Measurements from ENCODE around the gene CARMIL3.

CARMIL3 gene

GRCh38 chr14:24075485-24076301 lies 23.9 kb downstream of the CARMIL3 start:
- H3K27me3 ChIP-seq (ENCODE audit: insufficient read depth, insufficient read length) = peaks cover 19% of the 10 kb centered on the region
- TF ChIP-seq SUZ12 (IDR thresholded peaks at IDR 0.05; ENCODE audit: extremely low read depth, insufficient read depth, insufficient read length) = no peak
- no peak for TF ChIP-seq YY1 (IDR thresholded peaks at IDR 0.05; ENCODE audit: insufficient read depth, insufficient read length)
- TF ChIP-seq ZNF274 (IDR thresholded peaks at IDR 0.05; ENCODE audit: low read depth, low read length) = no peak

GRCh38 chr14:24076302-24076601 lies 24.4 kb downstream of the CARMIL3 start:
- Histone ChIP-seq H3K9me3 (ENCODE audit: insufficient read depth, low read length) (no peaks in the 10 kb centered on the region), H3K4me1 (ENCODE audit: insufficient read depth, insufficient read length) (peaks cover 12% of the 10 kb centered on the region), H3K4me3 (ENCODE audit: insufficient read length, low read depth) (no peak overlapping the region), H3K9ac (ENCODE audit: insufficient read length, low read depth) (no peak overlapping the region), H3K36me3 (ENCODE audit: insufficient read depth, insufficient read length, low read length) (no peaks in the 10 kb centered on the region), H3K27me3 (ENCODE audit: insufficient read depth, insufficient read length) (peaks cover 24% of the 10 kb centered on the region)
- TF ChIP-seq ZNF274 (IDR thresholded peaks at IDR 0.05; ENCODE audit: low read depth, low read length) (no peak), YY1 (IDR thresholded peaks at IDR 0.05; ENCODE audit: insufficient read depth, insufficient read length) (no peak), SUZ12 (IDR thresholded peaks at IDR 0.05; ENCODE audit: extremely low read depth, insufficient read depth, insufficient read length) (no peak)
- DNase-seq (ENCODE audit: low read depth, low spot score) = no peak

More at GRCh38 chr14:24075485-24076301, 23.9 kb downstream of the CARMIL3 start:
- Histone ChIP-seq H3K4me1 (ENCODE audit: insufficient read depth, insufficient read length) (peaks cover 12% of the 10 kb centered on the region), H3K9me3 (ENCODE audit: insufficient read depth, low read length) (no peaks in the 10 kb centered on the region), H3K4me3 (ENCODE audit: insufficient read length, low read depth) (no peak overlapping the region), H3K36me3 (ENCODE audit: insufficient read depth, insufficient read length, low read length) (no peaks in the 10 kb centered on the region), H3K9ac (ENCODE audit: insufficient read length, low read depth) (no peak overlapping the region)
- no peak for DNase-seq (ENCODE audit: low read depth, low spot score)

GRCh38 chr14:24077086-24077485 lies 25.3 kb downstream of the CARMIL3 start:
- DNase-seq (ENCODE audit: low read depth, low spot score) = no peak
- no peak for TF ChIP-seq YY1 (IDR thresholded peaks at IDR 0.05; ENCODE audit: insufficient read depth, insufficient read length)
- no peak for TF ChIP-seq SUZ12 (IDR thresholded peaks at IDR 0.05; ENCODE audit: extremely low read depth, insufficient read depth, insufficient read length)
- no peaks in the 10 kb centered on the region for H3K9me3 ChIP-seq (ENCODE audit: insufficient read depth, low read length)
- H3K4me3 ChIP-seq (ENCODE audit: insufficient read length, low read depth) = no peak overlapping the region
- H3K4me1 ChIP-seq (ENCODE audit: insufficient read depth, insufficient read length) = peaks cover 9% of the 10 kb centered on the region
- peaks cover 33% of the 10 kb centered on the region for H3K27me3 ChIP-seq (ENCODE audit: insufficient read depth, insufficient read length)
- H3K36me3 ChIP-seq (ENCODE audit: insufficient read depth, insufficient read length, low read length) = no peaks in the 10 kb centered on the region
- H3K9ac ChIP-seq (ENCODE audit: insufficient read length, low read depth) = no peak overlapping the region

GRCh38 chr14:24078146-24078545 lies 26.3 kb downstream of the CARMIL3 start:
- Histone ChIP-seq H3K36me3 (ENCODE audit: insufficient read depth, insufficient read length, low read length) (no peaks in the 10 kb centered on the region), H3K9me3 (ENCODE audit: insufficient read depth, low read length) (no peaks in the 10 kb centered on the region), H3K4me3 (ENCODE audit: insufficient read length, low read depth) (no peak overlapping the region), H3K27me3 (ENCODE audit: insufficient read depth, insufficient read length) (peaks cover 43% of the 10 kb centered on the region), H3K9ac (ENCODE audit: insufficient read length, low read depth) (no peak overlapping the region), H3K4me1 (ENCODE audit: insufficient read depth, insufficient read length) (peaks cover 4% of the 10 kb centered on the region)
- no peak for TF ChIP-seq ZNF274 (IDR thresholded peaks at IDR 0.05; ENCODE audit: low read depth, low read length)
- no peak for TF ChIP-seq SUZ12 (IDR thresholded peaks at IDR 0.05; ENCODE audit: extremely low read depth, insufficient read depth, insufficient read length)
- TF ChIP-seq YY1 (IDR thresholded peaks at IDR 0.05; ENCODE audit: insufficient read depth, insufficient read length) = no peak
- no peak for DNase-seq (ENCODE audit: low read depth, low spot score)

- Histone ChIP-seq H3K9ac (ENCODE audit: insufficient read length, low read depth) (no peak overlapping the region), H3K4me3 (ENCODE audit: insufficient read length, low read depth) (no peak overlapping the region), H3K36me3 (ENCODE audit: insufficient read depth, insufficient read length, low read length) (no peaks in the 10 kb centered on the region), H3K9me3 (ENCODE audit: insufficient read depth, low read length) (no peaks in the 10 kb centered on the region), H3K27me3 (ENCODE audit: insufficient read depth, insufficient read length) (peaks cover 55% of the 10 kb centered on the region), H3K4me1 (ENCODE audit: insufficient read depth, insufficient read length) (peaks cover 4% of the 10 kb centered on the region)
- TF ChIP-seq ZNF274 (IDR thresholded peaks at IDR 0.05; ENCODE audit: low read depth, low read length) = no peak
- no peak for TF ChIP-seq SUZ12 (IDR thresholded peaks at IDR 0.05; ENCODE audit: extremely low read depth, insufficient read depth, insufficient read length)
- TF ChIP-seq YY1 (IDR thresholded peaks at IDR 0.05; ENCODE audit: insufficient read depth, insufficient read length) = no peak
- DNase-seq (ENCODE audit: low read depth, low spot score) = no peak
Observed at GRCh38 chr14:24079491-24080141, 27.8 kb downstream of the CARMIL3 start.

GRCh38 chr14:24080142-24080530 lies 28.3 kb downstream of the CARMIL3 start:
- peaks cover 55% of the 10 kb centered on the region for H3K27me3 ChIP-seq (ENCODE audit: insufficient read depth, insufficient read length)
- no peaks in the 10 kb centered on the region for H3K9me3 ChIP-seq (ENCODE audit: insufficient read depth, low read length)
- H3K4me3 ChIP-seq (ENCODE audit: insufficient read length, low read depth) = no peak overlapping the region
- TF ChIP-seq YY1 (IDR thresholded peaks at IDR 0.05; ENCODE audit: insufficient read depth, insufficient read length) = no peak
- TF ChIP-seq SUZ12 (IDR thresholded peaks at IDR 0.05; ENCODE audit: extremely low read depth, insufficient read depth, insufficient read length) = no peak
- no peak for TF ChIP-seq ZNF274 (IDR thresholded peaks at IDR 0.05; ENCODE audit: low read depth, low read length)
- H3K9ac ChIP-seq (ENCODE audit: insufficient read length, low read depth) = no peak overlapping the region
- no peak for DNase-seq (ENCODE audit: low read depth, low spot score)
- no peaks in the 10 kb centered on the region for H3K36me3 ChIP-seq (ENCODE audit: insufficient read depth, insufficient read length, low read length)
- peaks cover 4% of the 10 kb centered on the region for H3K4me1 ChIP-seq (ENCODE audit: insufficient read depth, insufficient read length)
